T-helper 2 cell treated with Interferon-gamma antibody and Interleukin-4, amounts not matched to agents 100 ng/mL and 5 ng/mL, for 36 hours (primary cell): ENCODE measurements around the gene LRCOL1. TPM values are rescaled to one million over a fixed set of nuclear protein-coding genes. Genes with fewer than 3 reads are reported as not detected.
"Not testable (repeated sequence)": the region's sequence is repeated elsewhere in the genome, so short reads cannot be mapped to it uniquely, and the experiment has no call there.

Experiments
- intact Hi-C: fragments of 100-400 bp; cut with micrococcal nuclease; formaldehyde crosslinking; loops from one replicate; pipeline ENCODE4 v1.15.1; 2023
- total RNA-seq: library from RNA; stranded (reverse); gene quantifications from 2 replicates; pipeline ENCODE4 v1.2.3, GENCODE V29; 2022

LRCOL1 gene
- total RNA-seq, 1 donor from 2014 or later, result not detected

DNA sequence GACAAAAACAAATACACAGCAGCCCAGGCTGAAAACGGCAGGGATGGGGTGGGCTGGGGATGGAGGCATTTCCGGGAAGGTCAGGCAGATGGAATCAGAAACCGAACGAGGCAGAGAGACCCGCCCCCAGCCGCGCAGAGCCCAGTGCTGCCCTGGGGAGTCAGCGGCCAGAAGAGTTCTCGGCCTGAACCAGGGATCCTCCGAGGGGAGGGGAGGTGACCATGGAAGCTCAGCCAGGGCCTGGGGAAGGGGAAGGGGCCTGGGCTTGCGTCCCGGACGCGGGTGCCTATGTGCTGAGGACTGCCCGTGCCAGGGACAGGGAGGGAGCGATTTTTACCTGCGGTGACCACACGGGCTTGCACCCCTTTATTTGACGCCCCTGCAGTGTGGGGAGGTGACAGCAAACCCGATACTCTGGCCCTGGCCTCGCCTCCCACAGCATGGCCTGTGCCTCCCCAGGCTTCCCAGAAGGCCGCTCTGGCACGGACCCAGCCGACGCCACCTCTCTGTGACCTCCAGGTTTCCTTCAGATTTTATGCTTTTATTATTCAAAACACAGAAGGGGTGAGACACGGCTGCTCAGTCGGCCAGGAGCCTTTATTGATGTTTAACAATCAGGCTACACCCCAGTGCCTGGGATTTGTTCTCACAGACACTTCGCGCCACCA lies 7.7 kb downstream of the LRCOL1 start:
- intact Hi-C loops, result no loop called here

- intact Hi-C loops, result no loop called here
Observed at GRCh38 chr12:132601171-132601883, 9.1 kb downstream of the LRCOL1 start.

DNA sequence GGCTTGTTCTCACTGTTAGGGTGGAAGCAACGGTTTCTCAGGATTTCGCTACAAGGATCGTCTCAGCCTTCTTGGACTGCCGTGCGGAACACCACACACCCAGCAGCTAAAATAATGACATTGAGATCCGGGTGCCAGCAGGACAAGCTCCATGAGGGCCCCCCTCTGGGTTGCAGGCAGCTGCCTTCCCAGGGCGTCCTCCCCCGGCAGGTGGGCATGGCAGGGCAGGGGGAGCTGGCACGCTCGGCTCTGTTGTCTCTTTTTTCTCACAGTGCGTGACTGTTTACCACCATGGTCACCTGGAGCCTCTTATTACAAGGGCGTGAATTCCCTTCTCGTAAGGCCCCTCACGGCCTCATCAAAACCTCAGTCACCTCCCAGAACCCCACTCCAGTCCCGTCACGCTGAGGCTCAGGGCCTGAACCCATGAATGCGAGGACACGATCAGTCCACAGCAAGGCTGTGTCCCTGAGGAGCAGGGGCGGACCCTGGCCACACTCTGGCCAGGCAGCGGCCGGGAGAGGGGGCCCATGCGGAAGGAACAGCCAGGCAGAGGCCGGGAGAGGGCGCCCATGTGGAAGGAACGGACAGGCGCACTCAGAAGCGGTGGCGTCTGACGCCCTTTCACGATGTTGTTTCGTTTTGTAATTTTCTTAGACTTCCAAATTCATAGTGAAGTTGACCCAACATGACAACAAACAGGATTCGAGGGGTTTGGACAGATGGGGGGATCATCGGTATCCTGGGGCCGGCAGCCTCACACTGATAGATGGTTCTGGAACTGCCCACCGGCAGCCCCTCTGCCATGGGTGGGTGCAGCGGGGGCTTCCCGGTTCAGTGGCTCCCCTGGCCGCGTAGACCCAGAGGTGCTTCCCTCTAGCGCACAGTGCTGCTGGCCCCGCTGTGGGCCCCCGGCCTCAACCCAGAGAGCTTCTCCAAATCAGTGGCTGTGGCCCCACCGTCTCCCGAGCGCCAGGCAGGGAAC lies 10.0 kb downstream of the LRCOL1 start:
- intact Hi-C loops, result no loop called here

- intact Hi-C loops, result not testable (repeated sequence)
Observed at GRCh38 chr12:132599502-132599901, 10.9 kb downstream of the LRCOL1 start.

DNA sequence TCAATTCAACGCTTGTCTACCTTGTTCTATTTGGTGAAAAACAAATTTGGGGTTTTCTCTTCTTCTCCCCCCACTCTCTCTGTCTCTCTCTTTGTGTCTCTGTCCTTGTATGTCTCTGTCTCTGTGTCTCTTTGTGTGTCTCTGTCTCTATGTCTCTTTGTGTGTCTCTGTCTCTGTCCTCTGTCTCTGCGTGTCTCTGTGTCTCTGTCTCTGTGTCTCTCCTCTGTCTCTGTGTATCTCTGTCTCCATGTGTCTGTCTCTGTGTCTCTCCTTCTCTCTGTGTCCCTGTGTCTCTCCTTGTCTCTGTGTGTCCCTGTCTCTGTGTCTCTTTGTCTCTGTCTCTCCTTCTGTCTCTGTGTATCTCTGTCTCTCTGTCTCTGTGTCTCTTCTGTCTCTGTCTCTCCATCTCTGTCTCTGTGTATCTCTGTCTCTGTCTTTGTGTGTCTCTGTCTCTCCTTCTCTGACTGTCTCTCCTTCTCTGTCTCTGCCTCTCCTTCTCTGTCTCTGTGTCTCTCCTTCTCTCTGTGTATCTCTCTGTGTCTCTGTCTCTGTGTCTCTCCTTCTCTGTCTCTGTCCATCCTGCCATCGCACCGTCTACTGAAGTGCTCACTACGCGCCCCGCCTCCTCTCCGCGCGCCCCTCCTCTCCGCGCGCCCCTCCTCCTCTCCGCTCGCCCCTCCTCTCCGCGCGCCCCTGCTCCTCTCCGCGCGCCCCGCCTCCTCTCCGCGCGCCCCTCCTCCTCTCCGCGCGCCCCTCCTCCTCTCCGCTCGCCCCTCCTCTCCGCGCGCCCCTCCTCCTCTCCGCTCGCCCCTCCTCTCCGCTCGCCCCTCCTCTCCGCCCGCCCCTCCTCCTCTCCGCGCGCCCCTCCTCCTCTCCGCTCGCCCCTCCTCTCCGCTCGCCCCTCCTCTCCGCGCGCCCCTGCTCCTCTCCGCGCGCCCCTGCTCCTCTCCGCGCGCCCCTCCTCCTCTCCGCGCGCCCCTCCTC lies 12.8 kb downstream of the LRCOL1 start:
- intact Hi-C loops, result no loop called here

GRCh38 chr12:132596016-132596415 lies 14.4 kb downstream of the LRCOL1 start:
- intact Hi-C loops, result no loop called here

DNA sequence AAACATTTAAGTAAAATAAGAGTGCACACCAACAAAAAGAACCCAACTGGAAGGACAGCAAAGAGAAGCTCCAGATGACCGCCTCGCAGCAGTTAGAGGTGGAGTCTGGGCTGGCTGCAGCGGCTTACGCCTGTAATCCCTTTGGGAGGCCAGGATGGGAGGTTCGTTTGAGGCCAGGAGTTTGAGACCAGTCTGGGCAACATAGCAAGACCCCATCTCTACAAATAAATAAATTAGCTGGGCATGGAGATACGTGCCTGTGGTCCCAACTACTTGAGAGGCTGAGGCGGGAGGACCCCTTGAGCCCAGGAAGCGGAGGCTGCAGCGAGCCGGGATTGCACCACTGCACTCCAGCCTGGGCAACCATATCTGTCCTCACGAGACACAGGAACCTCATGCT lies 15.2 kb downstream of the LRCOL1 start:
- intact Hi-C loops, result no loop called here

- intact Hi-C loops, result no loop called here
Observed at GRCh38 chr12:132593938-132594358, 16.4 kb downstream of the LRCOL1 start.

- intact Hi-C loops, result no loop called here
Observed at GRCh38 chr12:132593521-132593920, 16.9 kb downstream of the LRCOL1 start.

DNA sequence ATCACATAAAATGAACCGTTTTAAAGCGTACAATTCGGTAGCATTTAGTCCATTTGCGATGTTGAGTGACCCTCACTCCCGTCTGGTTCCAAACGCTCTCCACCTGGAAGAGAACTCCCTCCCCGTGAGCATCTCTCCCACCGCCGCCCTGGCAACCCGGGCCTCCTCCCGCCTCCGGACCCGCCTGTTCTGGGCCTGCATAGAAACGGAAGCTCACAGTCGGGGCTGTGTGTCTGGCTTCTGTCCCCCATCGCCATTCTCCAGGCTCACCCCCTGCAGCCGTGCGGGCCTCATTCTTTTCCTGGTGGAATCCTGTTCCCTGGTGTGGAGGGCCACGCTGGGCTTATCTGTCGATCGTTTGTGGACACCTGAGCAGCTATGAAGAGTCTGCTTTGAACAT lies 17.3 kb downstream of the LRCOL1 start:
- intact Hi-C loops, result no loop called here

DNA sequence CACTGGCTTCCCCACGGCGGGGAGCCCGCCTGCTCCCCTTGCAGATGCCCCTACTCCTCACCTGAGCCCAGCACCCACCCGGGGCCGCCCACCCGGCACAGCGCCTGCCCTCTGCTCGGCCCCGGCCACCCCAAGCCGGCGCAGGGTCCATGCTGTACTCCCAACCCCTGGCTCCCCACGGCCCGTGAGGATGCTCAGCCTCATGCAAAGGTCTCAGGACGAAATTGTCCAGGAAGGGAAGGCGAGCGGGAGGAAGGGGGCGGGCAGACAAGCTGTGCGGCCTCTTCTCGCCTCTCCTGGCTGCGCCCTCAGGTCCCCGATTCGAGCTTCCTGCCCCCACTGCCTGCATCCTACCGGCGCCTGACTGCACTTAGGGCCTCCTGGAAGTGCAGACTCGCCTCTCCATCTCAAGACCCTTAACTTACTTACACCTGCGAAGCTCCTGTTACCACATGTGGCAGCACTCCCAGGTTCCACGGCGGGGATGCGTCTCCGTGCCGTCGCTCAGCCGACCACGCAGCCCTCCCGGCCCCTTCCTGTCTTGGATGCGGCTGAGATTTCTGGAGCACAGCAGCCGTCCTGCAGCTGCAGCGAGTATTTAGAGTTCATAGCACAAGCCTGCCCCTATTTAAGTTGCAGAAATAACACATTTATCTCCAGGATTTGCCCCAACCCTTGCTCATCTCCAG lies 18.0 kb downstream of the LRCOL1 start:
- intact Hi-C loops, result no loop called here

- intact Hi-C loops, result no loop called here
Observed at GRCh38 chr12:132591107-132591935, 19.1 kb downstream of the LRCOL1 start.

- intact Hi-C loops, result no loop called here
Observed at GRCh38 chr12:132588821-132589669, 21.3 kb downstream of the LRCOL1 start.

DNA sequence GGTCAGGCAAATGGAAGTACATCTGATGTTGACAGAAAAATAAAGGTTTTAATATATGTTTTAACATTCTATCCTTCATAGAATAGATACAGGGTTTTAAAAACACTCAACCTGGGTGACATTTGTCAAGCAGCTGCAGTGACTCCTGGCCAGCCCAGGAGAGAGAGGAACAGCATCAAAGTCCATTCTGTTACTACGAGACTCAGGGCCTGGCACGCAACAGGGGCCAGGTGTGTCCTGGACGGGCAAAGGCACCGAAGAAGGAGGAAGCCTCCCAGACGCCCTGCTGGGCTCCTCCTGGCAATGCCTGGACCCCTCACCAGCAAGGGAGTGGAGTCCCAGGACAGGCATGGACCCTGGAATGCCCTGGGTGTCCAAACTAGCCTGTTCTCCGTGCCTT lies 22.1 kb downstream of the LRCOL1 start:
- intact Hi-C loops, result no loop called here

GRCh38 chr12:132587781-132588180 lies 22.6 kb downstream of the LRCOL1 start:
- intact Hi-C loops, result no loop called here

DNA sequence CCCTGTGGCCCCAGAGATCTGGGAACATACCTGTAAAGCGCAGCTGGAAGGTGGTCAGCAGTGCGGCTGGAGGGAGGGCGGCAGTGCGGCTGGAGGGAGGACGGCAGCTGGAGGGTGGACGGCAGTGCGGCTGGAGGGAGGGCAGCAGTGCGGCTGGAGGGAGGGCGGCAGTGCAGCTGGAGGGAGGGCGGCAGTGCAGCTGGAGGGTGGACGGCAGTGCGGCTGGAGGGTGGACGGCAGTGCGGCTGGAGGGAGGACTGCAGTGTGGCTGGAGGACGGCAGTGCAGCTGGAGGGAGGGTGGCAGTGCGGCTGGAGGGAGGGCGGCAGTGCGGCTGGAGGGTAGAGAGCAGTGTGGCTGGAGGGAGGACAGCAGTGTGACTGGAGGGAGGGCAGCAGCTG lies 23.5 kb downstream of the LRCOL1 start:
- intact Hi-C loops, result no loop called here

DNA sequence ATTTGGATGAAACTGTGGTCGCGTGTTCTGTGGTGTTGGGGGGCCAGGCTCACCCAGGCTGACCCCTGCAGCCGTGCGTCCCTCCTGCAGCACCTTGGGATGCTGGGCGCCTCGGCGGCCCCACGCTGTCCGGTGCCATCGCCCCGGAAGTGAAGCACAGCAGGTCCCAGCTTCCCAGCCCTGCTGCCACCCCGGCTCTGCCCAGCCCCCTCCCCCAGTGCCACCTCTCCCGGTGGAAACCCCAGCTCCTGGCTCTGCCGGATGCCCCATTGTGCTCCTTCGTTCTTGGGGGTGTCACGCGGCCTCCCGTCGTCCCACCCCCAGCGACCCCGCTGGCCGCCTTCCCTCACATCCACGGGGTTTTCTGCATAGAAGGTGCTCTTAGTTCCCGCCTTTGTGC lies 25.2 kb downstream of the LRCOL1 start:
- intact Hi-C loops, result no loop called here

DNA sequence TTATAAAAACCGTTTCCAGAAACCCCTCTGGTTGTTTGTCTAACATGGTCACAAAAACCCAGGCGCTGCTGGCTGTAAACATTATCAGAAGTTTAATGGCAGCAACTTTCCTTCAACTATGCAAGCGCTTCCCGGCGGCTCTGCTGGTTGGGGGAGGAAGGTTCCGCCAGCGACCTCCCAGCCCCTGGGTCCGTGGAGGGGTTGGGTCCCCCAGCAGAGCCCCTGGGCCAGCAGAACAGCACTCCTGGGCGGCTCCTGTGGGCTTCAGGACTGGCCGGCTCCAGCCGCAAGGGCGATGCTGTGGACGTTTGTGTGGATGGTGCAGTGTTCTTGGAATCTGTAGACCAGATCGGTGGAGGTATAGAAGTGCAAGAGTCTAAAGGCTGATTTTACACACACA lies 26.0 kb downstream of the LRCOL1 start:
- intact Hi-C loops, result no loop called here
